HG03280 (cell line): Measurements from ENCODE around the gene ATP6V0C.
A peak's percentile ranks its signal among the peaks of the same experiment; 100 is the strongest.

ENCODE experiments used
- ATAC-seq: cut with Tn5 transposase; IDR thresholded peaks from one replicate; pipeline ENCODE4 v1.9.1; 2021; ENCODE audit warnings: mild to moderate bottlenecking, moderate library complexity; ENCODE audit not compliant: unreplicated experiment

Gene ATP6V0C

DNA sequence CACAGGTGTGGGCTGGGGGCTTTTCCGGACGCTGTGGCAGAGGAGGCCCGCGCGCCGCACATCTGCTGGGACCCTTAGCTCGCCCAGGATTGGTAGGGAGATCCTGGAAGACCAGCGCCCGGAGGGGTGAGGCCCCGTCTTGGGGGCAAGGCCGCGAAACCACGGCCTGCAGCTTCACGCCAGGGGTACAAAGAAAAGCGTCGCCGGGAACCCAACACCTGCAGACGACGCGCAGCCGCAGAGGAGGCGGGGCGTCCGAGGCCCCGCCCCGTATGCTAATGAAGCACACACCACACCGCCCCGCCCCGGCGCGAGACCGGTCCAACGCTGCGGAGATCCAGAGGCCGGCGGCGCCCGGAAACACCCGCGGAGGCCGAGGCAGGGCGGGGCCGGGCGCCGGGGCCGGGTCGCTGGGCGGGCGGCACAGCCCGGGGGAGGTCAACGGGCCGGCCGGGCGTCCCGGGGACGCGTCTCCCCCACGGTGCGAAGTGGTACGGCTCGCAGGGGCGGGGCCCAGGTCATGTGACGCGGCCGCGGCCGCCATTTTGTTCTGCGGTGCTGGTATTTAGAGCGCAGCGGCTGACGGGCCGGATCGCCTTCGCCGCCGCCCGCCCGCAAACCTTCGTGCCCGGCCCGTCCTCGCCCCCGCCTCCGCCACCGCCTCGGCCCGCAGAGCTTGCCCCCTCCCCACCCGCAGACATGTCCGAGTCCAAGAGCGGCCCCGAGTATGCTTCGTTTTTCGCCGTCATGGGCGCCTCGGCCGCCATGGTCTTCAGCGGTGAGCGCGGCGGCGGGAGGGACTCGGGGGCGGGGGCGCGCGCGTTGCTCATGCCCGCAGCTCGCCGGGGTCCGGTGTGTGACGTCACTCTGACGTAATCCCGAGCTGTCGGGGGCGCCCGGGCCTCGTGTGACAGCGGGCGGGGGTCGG lies at the start of gene ATP6V0C:
ATP6V0C (plus strand) TSS at position 548 of the 928 bp plus-strand sequence; CDS start at position 700, 152 bp downstream.
- peak; percentile 78 for ATAC-seq

GRCh38 chr16:2464333-2464732 lies 49.4 kb upstream of the ATP6V0C start:
- no peak for ATAC-seq

DNA sequence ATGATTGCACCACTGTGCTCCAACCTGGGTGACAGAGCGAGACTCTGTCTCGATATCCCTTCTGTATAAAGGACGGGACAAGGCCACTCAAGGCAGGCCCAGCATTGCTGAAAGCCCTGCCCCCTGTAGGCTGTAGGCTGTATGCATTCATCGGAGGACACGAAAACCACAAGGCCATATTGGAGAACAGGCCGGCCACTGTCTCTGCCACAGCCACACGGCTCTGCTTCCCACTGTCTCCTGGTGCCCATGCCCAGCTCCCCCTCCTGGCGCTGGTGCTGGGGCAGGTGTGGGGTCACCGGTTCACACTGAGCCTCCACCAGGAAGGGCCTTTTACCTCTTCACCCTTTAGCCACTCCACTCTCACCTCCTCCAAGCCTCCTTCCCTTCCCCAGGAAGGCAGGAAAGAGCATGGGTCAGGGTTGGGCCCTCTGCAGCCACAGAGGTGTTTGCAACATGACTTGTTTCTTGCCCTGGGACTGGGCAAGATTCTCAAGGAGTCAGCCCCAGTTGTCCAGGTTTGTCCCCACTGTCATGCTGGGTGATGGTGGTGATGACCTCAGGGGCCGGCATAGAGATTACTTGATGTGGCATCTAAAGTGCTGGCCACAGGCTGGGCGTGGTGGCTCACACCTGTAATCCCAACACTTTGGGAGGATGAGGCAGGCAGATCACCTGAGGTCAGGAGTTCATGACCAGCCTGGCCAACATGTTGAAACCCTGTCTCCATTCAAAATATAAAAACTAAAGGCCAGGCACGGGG lies 47.9 kb upstream of the ATP6V0C start:
- no peak for ATAC-seq

GRCh38 chr16:2466667-2467527 lies 46.9 kb upstream of the ATP6V0C start:
- ATAC-seq, result no peak

GRCh38 chr16:2467528-2468232 lies 46.1 kb upstream of the ATP6V0C start:
- no peak for ATAC-seq

DNA sequence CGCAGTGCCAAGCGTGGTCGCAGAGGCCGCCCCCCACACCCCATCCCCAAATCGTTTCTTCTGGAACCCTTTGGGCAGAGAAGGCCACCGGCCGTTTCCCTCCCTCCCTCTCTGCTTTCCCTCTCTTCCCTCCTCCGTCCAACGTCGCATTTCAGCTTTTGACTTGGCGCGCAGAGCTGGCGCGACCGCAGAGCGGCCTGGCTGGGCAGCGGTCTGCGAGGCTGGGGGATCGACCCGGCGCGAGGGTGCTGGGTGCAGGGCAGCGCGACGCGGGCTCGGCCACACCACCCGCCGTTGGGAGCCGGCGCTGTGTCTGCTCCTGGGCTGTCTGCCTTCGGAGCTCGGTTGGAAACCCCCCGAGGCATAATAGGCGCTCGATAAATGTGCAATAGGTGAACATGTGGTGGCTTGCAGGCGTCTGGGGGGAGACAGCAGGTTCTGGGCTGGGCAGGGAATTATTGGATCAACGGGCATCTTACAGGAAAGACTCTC lies 45.5 kb upstream of the ATP6V0C start:
- no peak for ATAC-seq

DNA sequence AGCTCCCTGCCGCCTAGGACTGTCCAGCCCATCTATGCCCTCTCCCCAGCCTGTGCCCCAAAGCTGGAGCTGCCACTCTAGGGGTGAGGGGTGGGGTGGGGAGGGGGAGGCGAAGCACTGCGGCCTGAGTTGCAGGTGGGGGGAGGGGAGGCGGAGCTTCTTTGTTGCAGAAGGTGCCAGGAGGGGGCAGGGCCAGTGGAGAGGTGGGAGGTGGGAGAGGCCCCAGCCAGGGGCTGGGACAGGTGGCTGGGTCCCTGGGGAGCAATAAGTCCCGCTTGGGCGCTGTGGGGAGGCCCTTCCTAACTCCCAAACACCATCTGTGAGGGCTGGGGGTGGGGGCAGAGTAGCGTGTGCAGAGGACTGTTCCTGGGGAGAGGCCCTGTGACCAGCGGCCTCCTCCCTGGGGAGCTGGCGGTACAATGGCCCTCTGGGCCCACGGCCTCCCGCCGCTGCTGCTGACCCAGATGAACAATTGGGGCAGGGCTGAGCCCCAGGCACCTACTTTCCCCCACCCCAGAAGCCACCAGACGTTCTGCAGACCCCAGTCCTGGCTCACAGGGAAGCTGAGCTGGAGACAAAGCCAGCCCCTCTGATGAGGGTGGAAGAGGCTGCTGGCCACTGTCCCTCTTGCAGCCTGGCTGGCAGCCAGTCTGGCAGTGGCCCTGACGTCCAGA lies 44.9 kb upstream of the ATP6V0C start:
- ATAC-seq, result no peak

- ATAC-seq, result no peak
Measured at GRCh38 chr16:2469399-2470233, 44.1 kb upstream of the ATP6V0C start.

DNA sequence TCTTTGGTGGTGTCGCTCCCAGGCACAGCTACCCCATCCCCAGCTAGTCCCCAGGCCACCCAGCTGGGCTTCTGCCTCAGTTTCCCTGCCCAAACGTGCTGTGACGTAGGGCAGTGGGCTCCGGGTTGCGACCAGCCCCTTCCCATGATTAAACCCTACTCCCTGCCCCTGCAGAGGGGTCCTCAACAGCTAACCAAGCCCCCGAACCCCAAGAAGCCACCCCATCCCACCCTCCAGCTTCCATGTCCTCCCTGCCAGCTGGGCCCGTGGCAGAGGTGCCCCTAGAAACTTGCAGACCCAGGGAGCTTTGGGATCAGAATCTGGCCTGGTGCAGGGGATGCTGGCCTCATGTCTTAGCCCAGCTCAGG lies 43.5 kb upstream of the ATP6V0C start:
- no peak for ATAC-seq

DNA sequence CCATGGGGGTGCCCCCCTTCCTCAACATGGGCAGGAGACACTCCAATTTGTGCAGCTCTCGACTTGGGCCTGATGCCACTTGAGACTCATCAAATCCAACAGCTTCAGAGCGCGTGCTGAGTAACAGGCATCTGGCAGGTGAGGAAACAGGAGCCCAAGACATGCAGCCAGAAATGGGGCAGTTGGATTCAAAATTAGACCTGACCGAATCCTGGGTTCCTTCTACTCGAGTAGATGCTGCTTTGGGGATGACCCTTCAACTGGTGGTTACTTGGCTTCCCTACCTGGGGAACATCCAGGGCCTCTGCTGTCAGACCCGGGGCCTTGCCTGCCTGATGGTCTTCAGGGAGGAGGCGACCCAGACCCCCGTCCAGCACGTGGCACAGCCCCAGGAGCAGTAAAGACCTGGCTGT lies 43.1 kb upstream of the ATP6V0C start:
- no peak for ATAC-seq

DNA sequence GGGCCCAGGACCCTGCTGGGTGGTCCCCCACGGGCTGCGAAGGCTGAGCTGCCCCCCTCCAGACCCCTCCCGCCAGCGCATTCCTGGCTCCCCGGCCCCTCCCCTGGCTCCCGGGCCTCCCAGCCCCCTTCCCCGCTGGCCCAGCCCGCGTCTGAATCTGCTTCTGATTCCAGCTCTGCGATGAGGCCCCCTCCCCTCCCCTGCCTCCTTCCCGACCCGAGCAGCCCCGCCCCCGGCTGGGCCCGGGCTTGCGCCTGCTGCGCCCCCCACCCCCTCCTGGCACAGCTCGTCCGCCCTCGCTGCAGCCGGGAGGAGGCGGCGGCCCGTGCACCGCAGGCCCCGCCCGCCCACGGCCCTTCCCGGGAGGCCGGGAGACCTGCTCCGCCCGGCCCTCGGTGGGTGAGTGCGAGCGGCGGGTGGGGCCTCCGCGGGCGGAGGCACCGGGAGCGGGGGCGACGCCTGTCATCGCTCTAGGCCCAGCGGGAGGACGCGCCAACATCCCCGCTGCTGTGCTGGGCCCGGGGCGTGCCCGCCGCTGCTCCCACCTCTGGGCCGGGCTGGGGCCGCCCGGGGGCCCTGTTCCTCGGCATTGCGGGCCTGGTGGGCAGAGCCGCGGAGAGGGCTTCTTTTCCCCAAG lies 42.6 kb upstream of the ATP6V0C start, which contains the start of gene NTN3:
NTN3 (plus strand) TSS at position 282 of the 637 bp plus-strand sequence. CDS start 405 bp downstream, outside the sequence.
- no peak for ATAC-seq

DNA sequence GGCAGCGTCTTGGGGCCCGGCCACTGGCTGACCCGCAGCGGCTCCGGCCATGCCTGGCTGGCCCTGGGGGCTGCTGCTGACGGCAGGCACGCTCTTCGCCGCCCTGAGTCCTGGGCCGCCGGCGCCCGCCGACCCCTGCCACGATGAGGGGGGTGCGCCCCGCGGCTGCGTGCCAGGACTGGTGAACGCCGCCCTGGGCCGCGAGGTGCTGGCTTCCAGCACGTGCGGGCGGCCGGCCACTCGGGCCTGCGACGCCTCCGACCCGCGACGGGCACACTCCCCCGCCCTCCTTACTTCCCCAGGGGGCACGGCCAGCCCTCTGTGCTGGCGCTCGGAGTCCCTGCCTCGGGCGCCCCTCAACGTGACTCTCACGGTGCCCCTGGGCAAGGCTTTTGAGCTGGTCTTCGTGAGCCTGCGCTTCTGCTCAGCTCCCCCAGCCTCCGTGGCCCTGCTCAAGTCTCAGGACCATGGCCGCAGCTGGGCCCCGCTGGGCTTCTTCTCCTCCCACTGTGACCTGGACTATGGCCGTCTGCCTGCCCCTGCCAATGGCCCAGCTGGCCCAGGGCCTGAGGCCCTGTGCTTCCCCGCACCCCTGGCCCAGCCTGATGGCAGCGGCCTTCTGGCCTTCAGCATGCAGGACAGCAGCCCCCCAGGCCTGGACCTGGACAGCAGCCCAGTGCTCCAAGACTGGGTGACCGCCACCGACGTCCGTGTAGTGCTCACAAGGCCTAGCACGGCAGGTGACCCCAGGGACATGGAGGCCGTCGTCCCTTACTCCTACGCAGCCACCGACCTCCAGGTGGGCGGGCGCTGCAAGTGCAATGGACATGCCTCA lies 41.9 kb upstream of the ATP6V0C start:
- no peak for ATAC-seq

- ATAC-seq, result no peak
Measured at GRCh38 chr16:2472488-2472864, 41.3 kb upstream of the ATP6V0C start.

- ATAC-seq, result no peak
Measured at GRCh38 chr16:2472885-2473445, 40.8 kb upstream of the ATP6V0C start.

DNA sequence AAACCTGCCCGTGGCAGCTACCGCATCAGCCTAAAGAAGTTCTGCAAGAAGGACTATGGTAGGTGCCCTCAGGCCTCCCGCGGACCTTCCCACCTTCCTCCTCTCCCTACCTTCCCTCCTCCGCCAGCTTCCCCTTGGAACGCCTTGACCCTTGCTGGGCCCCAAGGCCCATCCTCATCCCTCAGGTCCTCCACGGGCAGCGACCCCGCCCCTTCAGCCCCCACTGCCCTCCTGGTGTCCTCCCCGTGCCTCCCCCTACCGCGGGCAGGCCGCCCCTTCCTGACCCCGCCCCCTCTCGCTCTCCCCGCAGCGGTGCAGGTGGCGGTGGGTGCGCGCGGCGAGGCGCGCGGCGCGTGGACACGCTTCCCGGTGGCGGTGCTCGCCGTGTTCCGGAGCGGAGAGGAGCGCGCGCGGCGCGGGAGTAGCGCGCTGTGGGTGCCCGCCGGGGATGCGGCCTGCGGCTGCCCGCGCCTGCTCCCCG lies 40.3 kb upstream of the ATP6V0C start:
- ATAC-seq, result no peak

DNA sequence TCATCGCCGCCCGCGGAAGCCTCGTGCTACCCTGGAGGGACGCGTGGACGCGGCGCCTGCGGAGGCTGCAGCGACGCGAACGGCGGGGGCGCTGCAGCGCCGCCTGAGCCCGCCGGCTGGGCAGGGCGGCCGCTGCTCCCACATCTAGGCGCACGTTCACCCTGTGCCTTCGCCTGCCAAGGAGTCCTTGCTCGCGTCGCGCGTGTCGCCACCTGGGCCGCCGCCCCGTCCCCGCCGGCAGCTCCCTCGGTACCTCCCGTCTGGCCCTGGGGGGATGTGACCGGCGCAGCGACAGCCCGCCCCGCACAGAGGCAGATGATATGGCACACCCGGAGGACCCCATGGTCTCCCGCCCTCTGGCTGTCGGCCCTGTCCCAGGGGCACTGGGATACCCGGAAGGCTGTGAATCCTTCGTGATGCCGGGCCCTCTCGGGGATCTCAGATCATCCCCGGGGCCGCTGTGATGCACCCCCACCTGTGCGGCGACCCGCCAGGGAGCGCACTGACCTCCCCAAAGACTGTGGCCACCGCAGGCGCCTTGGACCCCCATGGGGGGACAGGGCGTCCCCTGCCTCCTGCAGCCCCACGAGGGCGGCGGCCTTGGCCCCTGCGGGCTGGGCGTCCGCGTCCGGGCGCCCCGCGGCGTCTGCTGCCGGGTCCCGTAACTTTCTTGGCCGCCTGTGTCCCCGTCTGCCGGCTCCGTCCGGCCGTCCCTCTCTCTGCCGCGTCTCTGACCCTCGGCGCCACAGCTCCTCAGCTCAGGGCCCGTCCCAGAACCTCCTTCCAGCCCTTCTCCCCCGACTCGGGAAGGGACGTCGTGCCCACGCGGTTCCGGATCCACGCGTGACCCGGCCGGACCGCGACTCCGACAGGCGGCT lies 39.5 kb upstream of the ATP6V0C start:
- peak; percentile 38 for ATAC-seq
